Suprapubic skin (tissue), 4 donors: ENCODE measurements around the gene CCDC172. TPM values are rescaled to one million over a fixed set of nuclear protein-coding genes. Genes with fewer than 3 reads are reported as not detected.
A peak's percentile ranks its signal among the peaks of the same experiment; 100 is the strongest.

Source experiments
- DNase-seq, 2 donors: peaks; one replicate each; pipeline ENCODE4 v3.0.0-alpha.2; 2019; ENCODE audit warnings: low spot score in 2 of 2
- H3K27ac ChIP-seq: fragments of 200-600 bp; sonication (generic); one replicate; pipeline ENCODE4 v1.5.1; 2019
- H3K27me3 ChIP-seq: fragments of 200-600 bp; sonication (generic); one replicate; pipeline ENCODE4 v1.5.1; 2019
- H3K36me3 ChIP-seq: fragments of 200-600 bp; sonication (generic); one replicate; pipeline ENCODE4 v1.5.1; 2019
- H3K4me1 ChIP-seq: fragments of 200-600 bp; sonication (generic); one replicate; pipeline ENCODE4 v1.5.1; 2019
- H3K4me3 ChIP-seq: fragments of 200-600 bp; sonication (generic); one replicate; pipeline ENCODE4 v1.5.1; 2019; ENCODE audit warnings: mild to moderate bottlenecking
- H3K9me3 ChIP-seq: fragments of 200-600 bp; sonication (generic); one replicate; pipeline ENCODE4 v1.5.1; 2019
- EP300 ChIP-seq: sonication (generic); formaldehyde crosslinking; IDR thresholded peaks from one replicate; pipeline ENCODE4 v1.6.1; 2017; ENCODE audit warnings: antibody characterized with exemption
- POLR2A ChIP-seq, 2 donors: fragments of 450-650 bp; IDR thresholded peaks; one replicate each; pipeline ENCODE4 v1.6.1; 2017; ENCODE audit warnings: antibody characterized with exemption in 2 of 2, mild to moderate bottlenecking in 2 of 2, moderate library complexity in 2 of 2
- POLR2AphosphoS5 ChIP-seq, 3 donors: sonication (generic); formaldehyde crosslinking; IDR thresholded peaks; one replicate each; pipeline ENCODE4 v1.6.1; 2017; ENCODE audit warnings: antibody characterized with exemption in 3 of 3
- WGBS: methylation state at CpG from one replicate; pipeline ENCODE4 v1.1.5; 2018; 5-methylcytosine and 5-hydroxymethylcytosine counted together
- total RNA-seq, 4 donors: library from RNA; depleted of rRNA; stranded (reverse); fragments of >200 nt; gene quantifications; one replicate each; pipeline ENCODE4 v1.1.0, GENCODE V29; 2016
- TF ChIP-seq, protein P1 (sequence below), 2 donors: fragments of 200-600 bp in 1 of 2; fragments of 450-650 bp in 1 of 2; sonication (generic) in 1 of 2; IDR thresholded peaks; one replicate each; pipeline ENCODE4 v1.5.1; 2016 to 2019; ENCODE audit warnings: antibody characterized with exemption in 2 of 2, mild to moderate bottlenecking in 1 of 2, moderate library complexity in 1 of 2

The CCDC172 gene
- total RNA-seq, 4 donors from 2014 or later: not detected

DNA sequence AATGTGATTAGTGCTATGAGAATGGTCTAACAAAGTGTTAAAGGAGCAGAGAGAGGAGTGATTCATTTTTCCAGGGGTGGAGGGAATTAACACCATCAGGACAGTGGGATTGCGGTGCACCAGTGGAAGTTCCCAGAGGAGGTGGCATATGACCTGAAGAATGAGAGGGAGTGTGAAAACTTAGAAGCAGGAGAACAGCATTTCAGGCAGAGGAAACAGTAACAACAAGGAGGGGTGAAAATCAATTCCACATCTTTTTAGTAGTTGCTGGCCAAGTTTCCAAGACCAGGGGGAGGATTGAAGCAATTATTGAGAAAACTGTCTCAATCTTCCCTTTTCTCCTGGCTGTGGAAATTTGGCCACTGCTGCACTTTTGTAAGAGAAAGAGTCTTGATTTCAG lies 23.7 kb upstream of the CCDC172 start:
- H3K27me3 ChIP-seq: no peaks in the 10 kb centered on the region
- H3K27ac ChIP-seq: no peak overlapping the region
- H3K9me3 ChIP-seq: no peaks in the 10 kb centered on the region
- DNase-seq: no peak
- TF ChIP-seq, protein P1, sequence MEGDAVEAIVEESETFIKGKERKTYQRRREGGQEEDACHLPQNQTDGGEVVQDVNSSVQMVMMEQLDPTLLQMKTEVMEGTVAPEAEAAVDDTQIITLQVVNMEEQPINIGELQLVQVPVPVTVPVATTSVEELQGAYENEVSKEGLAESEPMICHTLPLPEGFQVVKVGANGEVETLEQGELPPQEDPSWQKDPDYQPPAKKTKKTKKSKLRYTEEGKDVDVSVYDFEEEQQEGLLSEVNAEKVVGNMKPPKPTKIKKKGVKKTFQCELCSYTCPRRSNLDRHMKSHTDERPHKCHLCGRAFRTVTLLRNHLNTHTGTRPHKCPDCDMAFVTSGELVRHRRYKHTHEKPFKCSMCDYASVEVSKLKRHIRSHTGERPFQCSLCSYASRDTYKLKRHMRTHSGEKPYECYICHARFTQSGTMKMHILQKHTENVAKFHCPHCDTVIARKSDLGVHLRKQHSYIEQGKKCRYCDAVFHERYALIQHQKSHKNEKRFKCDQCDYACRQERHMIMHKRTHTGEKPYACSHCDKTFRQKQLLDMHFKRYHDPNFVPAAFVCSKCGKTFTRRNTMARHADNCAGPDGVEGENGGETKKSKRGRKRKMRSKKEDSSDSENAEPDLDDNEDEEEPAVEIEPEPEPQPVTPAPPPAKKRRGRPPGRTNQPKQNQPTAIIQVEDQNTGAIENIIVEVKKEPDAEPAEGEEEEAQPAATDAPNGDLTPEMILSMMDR (IDR thresholded peaks at IDR 0.05): no peak
- TF ChIP-seq POLR2A (IDR thresholded peaks at IDR 0.05) (no peak), EP300 (no peak), POLR2AphosphoS5 (IDR thresholded peaks at IDR 0.05) (no peak)
- no peaks in the 10 kb centered on the region for H3K4me1 ChIP-seq
- H3K36me3 ChIP-seq: no peaks in the 10 kb centered on the region
- 24% methylated on average over 1 of the region's 1 CpG for WGBS
- no peak overlapping the region for H3K4me3 ChIP-seq

DNA sequence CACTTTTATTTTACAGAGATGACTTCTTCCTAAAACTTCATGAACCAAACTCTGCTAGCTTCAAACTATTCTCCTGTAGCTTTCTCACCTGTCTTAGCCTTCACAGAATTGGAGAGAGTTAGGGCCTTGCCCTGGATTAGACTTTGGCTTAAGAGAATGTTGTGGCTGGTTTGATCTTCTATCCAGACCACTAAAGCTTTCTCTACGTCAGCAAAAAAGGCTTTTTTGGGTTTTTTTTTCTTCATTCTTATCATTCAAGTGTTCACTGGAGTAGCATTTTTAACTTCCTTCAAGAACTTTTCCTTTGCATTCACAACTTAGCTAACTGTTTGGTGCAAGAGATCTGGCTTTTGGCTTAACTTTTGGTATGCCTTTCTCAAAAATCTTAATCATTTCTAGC lies 19.3 kb upstream of the CCDC172 start:
- Histone ChIP-seq H3K36me3 (no peaks in the 10 kb centered on the region), H3K4me3 (no peak overlapping the region), H3K4me1 (peaks cover 3% of the 10 kb centered on the region), H3K9me3 (no peaks in the 10 kb centered on the region), H3K27me3 (no peaks in the 10 kb centered on the region), H3K27ac (no peak overlapping the region)
- 67% methylated on average over 1 of the region's 1 CpG for WGBS
- TF ChIP-seq POLR2AphosphoS5 (IDR thresholded peaks at IDR 0.05): no peak
- no peak for DNase-seq

DNA sequence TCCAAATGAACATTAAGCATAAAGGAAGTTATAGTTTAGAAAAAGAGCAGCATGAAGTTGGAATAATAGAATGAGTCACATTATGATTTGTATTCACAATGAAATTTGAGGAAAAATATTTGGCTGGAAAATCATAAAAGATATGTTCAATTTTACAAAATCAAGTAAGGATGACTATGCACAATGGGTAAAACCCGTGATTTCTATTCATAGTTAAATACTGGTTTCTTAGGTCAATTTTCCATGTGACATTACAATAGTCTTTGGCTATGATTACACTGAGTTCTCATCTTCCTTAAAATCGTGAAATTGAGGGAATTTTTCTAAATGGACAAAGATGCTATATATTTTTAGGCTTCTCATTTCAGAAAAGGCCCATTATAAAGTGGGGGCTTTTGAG lies 17.4 kb upstream of the CCDC172 start:
- Histone ChIP-seq H3K36me3 (no peaks in the 10 kb centered on the region), H3K4me3 (no peak overlapping the region), H3K4me1 (peaks cover 3% of the 10 kb centered on the region), H3K27ac (peak overlapping the region; percentile 48), H3K9me3 (no peaks in the 10 kb centered on the region), H3K27me3 (no peaks in the 10 kb centered on the region)
- WGBS: 62% methylated on average over 2 of the region's 2 CpGs
- DNase-seq: no peak
- TF ChIP-seq EP300 (no peak), POLR2AphosphoS5 (IDR thresholded peaks at IDR 0.05) (no peak), POLR2A (IDR thresholded peaks at IDR 0.05) (no peak)
- TF ChIP-seq, protein P1 (IDR thresholded peaks at IDR 0.05): no peak

DNA sequence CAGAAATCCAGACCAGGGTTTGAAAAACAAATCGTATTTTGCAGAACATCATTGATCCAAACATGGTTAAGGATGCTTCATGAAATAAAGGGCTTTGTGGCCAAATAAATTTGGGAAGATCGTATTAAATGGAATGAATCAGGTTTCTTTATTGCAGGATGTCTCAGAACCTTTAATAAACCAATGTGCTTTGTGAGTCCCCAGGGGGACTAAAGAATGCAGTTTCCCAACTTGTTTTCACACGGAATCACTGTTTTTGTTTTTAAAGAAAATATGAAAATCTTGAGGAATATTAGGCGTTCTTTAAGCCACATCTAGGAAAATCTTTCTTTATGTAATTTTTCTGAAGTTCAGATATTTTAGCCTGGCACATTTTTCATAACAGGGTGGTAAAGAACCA lies 16.8 kb upstream of the CCDC172 start:
- Histone ChIP-seq H3K27ac (peak overlapping the region; percentile 48), H3K4me1 (peaks cover 3% of the 10 kb centered on the region), H3K27me3 (no peaks in the 10 kb centered on the region), H3K4me3 (no peak overlapping the region), H3K9me3 (no peaks in the 10 kb centered on the region), H3K36me3 (no peaks in the 10 kb centered on the region)
- no peak for TF ChIP-seq POLR2A (IDR thresholded peaks at IDR 0.05)
- 63% methylated on average over 4 of the region's 4 CpGs for WGBS
- no peak for DNase-seq

DNA sequence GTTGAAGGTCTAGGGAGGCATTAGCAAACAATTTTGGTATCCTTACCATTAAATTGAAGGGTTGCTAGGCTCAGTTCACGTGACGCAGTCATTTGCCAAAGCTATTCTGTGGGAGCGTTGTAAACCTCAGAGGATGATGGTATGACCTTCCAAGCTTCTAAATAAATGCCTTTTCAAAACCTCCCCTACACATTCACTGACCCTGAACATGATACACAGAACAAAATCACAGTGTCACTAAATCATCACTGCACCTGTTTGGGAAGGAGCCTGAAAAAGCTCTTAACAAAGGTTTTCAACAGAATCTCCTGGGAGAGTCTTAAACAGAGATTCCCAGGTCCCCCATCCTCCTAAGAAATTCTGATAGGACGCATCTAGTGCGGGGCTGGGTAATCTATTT lies 13.2 kb upstream of the CCDC172 start:
- WGBS: 94% methylated on average over 5 of the region's 5 CpGs
- TF ChIP-seq POLR2AphosphoS5 (IDR thresholded peaks at IDR 0.05) (no peak), EP300 (no peak), POLR2A (IDR thresholded peaks at IDR 0.05) (no peak)
- TF ChIP-seq, protein P1 (IDR thresholded peaks at IDR 0.05): no peak
- no peak overlapping the region for H3K27ac ChIP-seq

DNA sequence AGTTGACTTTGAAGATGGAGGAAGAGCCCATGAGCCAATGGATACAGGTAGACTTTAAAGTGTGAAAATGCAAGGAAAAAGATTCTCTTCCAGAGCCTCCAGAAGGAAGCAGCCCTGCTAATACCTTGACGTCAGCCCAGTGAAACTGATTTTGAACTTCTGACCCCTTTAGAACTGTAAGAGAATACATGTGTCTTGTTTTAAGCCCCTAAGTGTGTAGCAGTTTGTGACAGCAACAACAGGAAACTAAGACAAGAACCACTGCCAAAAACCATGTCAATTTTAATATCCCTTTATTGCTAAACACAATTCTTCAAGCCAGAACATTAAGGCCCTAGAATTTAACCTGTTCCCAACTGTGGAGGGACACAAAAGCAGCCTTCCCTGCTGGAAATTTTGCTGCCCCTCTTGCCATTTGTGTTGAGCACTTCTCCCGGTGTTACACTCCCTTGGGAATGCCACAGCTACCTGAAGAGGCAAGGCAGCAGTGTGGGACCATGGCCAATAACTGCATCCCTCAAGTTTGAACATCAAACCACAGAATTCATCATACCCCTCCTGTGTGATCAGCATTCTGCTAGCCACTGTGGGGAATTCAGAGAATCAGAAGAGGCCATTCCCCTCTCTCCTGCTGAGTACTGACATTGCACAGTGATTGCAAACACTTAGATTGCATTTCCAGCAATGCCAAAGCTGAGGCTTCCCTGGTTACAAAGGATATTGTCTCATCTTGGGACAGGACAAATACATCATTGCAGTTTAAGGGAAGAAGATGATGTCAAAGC lies 12.3 kb upstream of the CCDC172 start:
- Histone ChIP-seq H3K4me1 (peaks cover 3% of the 10 kb centered on the region), H3K27ac (no peak overlapping the region), H3K27me3 (no peaks in the 10 kb centered on the region), H3K9me3 (no peaks in the 10 kb centered on the region), H3K36me3 (no peaks in the 10 kb centered on the region), H3K4me3 (no peak overlapping the region)
- 65% methylated on average over 2 of the region's 2 CpGs for WGBS
- DNase-seq: no peak
- no peak for TF ChIP-seq POLR2A (IDR thresholded peaks at IDR 0.05)
- TF ChIP-seq EP300: no peak
- no peak for TF ChIP-seq POLR2AphosphoS5 (IDR thresholded peaks at IDR 0.05)
- TF ChIP-seq, protein P1 (IDR thresholded peaks at IDR 0.05): no peak

More for the DNA sequence above, 13.2 kb upstream of the CCDC172 start:
- Histone ChIP-seq H3K36me3 (no peaks in the 10 kb centered on the region), H3K9me3 (no peaks in the 10 kb centered on the region), H3K4me3 (no peak overlapping the region), H3K27me3 (no peaks in the 10 kb centered on the region), H3K4me1 (peaks cover 3% of the 10 kb centered on the region)
- no peak for DNase-seq
